ENCODE results near the gene EMC1.
"Not testable (repeated sequence)": the region's sequence is repeated elsewhere in the genome, so short reads cannot be mapped to it uniquely, and the experiment has no call there.

Gene EMC1

DNA sequence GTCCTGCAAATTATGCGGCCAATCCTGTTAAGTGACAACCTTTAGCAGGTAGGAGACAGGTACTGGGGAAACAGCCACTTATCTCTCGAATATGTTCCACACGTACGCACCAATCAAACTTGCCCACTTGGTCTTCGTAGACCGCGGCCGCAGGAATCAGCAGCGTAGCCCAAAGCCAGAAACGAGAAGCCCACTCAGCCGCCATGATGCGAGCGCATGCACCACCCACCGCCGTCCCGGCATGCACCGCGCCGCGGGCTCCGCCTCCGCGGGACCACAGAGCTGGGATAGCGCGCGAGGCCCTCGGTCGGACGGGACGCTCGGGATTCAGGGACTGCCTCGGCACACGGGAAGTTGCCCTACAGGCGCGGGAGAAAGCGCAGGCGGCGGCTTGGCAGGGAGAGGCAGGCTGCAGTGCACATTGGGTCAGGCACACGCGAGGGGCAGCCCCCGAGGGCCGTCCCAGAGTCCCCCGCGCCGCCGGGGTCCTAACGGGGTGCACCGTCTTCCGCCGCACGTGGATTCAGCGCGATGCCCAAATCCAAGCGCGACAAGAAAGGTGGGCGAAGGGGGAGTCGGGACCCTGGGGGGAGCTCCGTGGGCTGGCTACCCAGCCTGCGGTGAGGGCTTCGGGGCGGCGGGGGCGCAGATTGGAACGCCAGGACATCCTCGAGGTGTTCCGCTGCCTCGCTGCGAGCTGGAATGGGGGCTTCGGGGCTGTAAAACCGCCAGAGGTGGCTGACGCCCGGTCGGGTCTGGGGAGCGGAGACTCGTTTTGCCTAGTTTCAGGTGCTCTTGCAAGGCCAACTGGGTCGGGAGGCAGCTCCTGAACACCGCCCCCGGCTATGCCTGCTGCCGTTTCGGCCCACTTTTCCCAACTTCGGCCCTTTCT is at the start of gene EMC1, which contains the start of gene MRTO4:
TSS of gene EMC1 (minus strand) at position 220 of the 892 bp plus-strand sequence. CDS start at position 205, 15 bp downstream.
TSS of gene MRTO4 (plus strand) at position 501 of the 892 bp plus-strand sequence. CDS start at position 532, 31 bp downstream.
- no peaks in the 10 kb centered on the region for H3K36me3 ChIP-seq
- no peaks in the 10 kb centered on the region for H3K27me3 ChIP-seq
- TF ChIP-seq, protein P1, sequence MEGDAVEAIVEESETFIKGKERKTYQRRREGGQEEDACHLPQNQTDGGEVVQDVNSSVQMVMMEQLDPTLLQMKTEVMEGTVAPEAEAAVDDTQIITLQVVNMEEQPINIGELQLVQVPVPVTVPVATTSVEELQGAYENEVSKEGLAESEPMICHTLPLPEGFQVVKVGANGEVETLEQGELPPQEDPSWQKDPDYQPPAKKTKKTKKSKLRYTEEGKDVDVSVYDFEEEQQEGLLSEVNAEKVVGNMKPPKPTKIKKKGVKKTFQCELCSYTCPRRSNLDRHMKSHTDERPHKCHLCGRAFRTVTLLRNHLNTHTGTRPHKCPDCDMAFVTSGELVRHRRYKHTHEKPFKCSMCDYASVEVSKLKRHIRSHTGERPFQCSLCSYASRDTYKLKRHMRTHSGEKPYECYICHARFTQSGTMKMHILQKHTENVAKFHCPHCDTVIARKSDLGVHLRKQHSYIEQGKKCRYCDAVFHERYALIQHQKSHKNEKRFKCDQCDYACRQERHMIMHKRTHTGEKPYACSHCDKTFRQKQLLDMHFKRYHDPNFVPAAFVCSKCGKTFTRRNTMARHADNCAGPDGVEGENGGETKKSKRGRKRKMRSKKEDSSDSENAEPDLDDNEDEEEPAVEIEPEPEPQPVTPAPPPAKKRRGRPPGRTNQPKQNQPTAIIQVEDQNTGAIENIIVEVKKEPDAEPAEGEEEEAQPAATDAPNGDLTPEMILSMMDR (IDR thresholded peaks at IDR 0.05): peak; percentile 33
- peaks cover 16 to 17% of the 10 kb centered on the region in 2 experiments for H3K4me1 ChIP-seq (ENCODE audit: control insufficient read depth in 1 of 2, insufficient read depth in 1 of 2, low read depth in 1 of 2, low read length in 1 of 2)
- H3K9me3 ChIP-seq: no peaks in the 10 kb centered on the region
- H3K4me3 ChIP-seq (ENCODE audit: low read depth in 1 of 2, low read length in 1 of 2): peak within 1 kb of the TSS; percentile 76 to 87
- peak within 1 kb of the TSS; percentile 88 for H3K27ac ChIP-seq

DNA sequence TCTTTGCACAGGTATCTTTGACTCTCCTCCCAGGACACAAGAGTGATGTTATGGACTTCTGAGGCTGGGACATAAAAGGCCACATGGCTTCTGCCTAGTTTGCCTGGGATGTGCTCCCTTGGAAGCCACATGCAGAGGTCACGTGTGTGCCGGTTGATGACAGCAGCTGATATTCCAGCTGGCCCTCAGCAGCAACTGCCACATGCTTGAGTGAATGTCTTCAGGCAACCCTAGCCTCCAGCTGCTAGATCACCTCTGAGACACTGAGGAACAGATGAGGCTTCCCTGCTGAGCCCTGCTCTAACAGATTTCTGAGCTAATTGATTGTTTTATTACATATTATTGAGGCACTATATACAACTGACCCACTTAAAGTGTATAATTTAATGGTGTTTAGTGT is 48.9 kb upstream of the EMC1 start:
- TF ChIP-seq, protein P1 (IDR thresholded peaks at IDR 0.05): no peak
- H3K9me3 ChIP-seq: no peaks in the 10 kb centered on the region
- no peaks in the 10 kb centered on the region for H3K4me1 ChIP-seq (ENCODE audit: control insufficient read depth in 1 of 2, insufficient read depth in 1 of 2, low read depth in 1 of 2, low read length in 1 of 2)
- H3K27me3 ChIP-seq: no peaks in the 10 kb centered on the region
- no peak overlapping the region for H3K4me3 ChIP-seq (ENCODE audit: low read depth in 1 of 2, low read length in 1 of 2)
- no peak overlapping the region for H3K27ac ChIP-seq
- peaks cover 16% of the 10 kb centered on the region for H3K36me3 ChIP-seq

GRCh38 chr1:19294638-19295037 is 43.3 kb upstream of the EMC1 start:
- no peak overlapping the region for H3K4me3 ChIP-seq (ENCODE audit: low read depth in 1 of 2, low read length in 1 of 2)
- no peaks in the 10 kb centered on the region for H3K36me3 ChIP-seq
- H3K27ac ChIP-seq: no peak overlapping the region
- H3K27me3 ChIP-seq: peaks cover 8% of the 10 kb centered on the region
- TF ChIP-seq, protein P1 (IDR thresholded peaks at IDR 0.05): no peak
- peaks cover 7% of the 10 kb centered on the region for H3K9me3 ChIP-seq
- no peaks in the 10 kb centered on the region for H3K4me1 ChIP-seq (ENCODE audit: control insufficient read depth in 1 of 2, insufficient read depth in 1 of 2, low read depth in 1 of 2, low read length in 1 of 2)

GRCh38 chr1:19289244-19289643 is 37.9 kb upstream of the EMC1 start:
- H3K27me3 ChIP-seq: peaks cover 33% of the 10 kb centered on the region

GRCh38 chr1:19288324-19289241 is 37.3 kb upstream of the EMC1 start, which contains the start of gene AKR7A3:
TSS of gene AKR7A3 (minus strand) at chr1:19288770. CDS start at chr1:19288709, 61 bp downstream.
- not testable (repeated sequence) for H3K9me3 ChIP-seq; H3K36me3 ChIP-seq; H3K4me1 ChIP-seq (ENCODE audit: control insufficient read depth in 1 of 2, insufficient read depth in 1 of 2, low read depth in 1 of 2, low read length in 1 of 2); H3K27ac ChIP-seq
- Histone ChIP-seq H3K4me3 (ENCODE audit: low read depth in 1 of 2, low read length in 1 of 2) (peak within 1 kb of the TSS in 1 of 2 experiments; percentile 30), H3K27me3 (peaks cover 33% of the 10 kb centered on the region)

More at GRCh38 chr1:19289244-19289643, 37.9 kb upstream of the EMC1 start:
- H3K27ac ChIP-seq: no peak overlapping the region
- no peak overlapping the region for H3K4me3 ChIP-seq (ENCODE audit: low read depth in 1 of 2, low read length in 1 of 2)
- peaks cover under 1% of the 10 kb centered on the region for H3K9me3 ChIP-seq
- TF ChIP-seq, protein P1 (IDR thresholded peaks at IDR 0.05): no peak
- H3K36me3 ChIP-seq: no peaks in the 10 kb centered on the region
- peaks cover 3 to 5% of the 10 kb centered on the region in 2 experiments for H3K4me1 ChIP-seq (ENCODE audit: control insufficient read depth in 1 of 2, insufficient read depth in 1 of 2, low read depth in 1 of 2, low read length in 1 of 2)

All from neutrophil (primary cell).